Measurements from ENCODE around the gene RARRES1.

DNA sequence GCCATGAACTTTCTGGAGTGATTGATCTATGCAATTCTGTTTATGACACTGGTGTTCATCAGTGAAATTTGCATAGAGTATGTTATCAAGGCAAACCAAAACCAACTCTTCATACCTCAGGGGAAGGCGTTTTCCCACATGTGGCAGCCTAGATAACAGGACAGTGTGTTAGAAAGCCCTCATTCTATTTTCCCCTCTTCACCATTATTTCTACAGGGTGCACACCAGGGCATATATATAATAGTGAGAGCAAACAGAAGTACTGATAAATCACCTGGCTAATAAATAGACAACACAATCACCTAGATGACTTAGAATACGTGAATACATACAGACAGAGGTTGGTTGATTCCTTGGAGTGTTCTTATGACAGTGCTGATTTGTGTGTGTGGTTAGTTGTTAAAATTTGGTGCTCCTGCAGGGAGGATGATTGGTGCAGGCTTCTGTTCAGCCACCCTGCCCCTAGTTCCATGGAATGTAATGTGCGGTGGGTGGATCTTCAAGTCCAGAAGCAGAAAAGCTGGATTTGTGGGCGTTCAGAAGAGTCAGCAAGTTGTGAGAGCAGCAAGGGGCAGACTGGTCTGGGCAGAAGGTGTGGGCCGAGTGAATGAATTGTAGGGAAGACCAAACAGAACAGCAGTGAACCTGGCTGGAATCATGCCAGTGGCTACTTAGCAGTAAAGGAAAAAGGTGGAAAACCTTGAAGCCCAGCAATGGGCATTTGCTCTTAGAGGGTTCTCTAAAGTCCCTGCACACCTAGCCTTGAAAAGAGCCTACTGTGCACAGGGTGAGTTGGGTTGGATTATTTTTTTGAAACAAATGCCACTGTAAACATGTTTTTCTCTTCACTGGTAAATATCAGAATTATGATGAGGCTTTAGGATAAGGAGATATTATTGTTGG, 11.7 kb upstream of the RARRES1 start:
- TF ChIP-seq CTCF (IDR thresholded peaks at IDR 0.05) = no peak
- no peak for TF ChIP-seq POLR2A (IDR thresholded peaks at IDR 0.05)

All from breast epithelium (tissue), 3 donors.